ENCODE measurements around the gene ADD1. TPM values are rescaled to one million over a fixed set of nuclear protein-coding genes. Genes with fewer than 3 reads are reported as not detected.
"Not testable (repeated sequence)": the region's sequence is repeated elsewhere in the genome, so short reads cannot be mapped to it uniquely, and the experiment has no call there.

Gene ADD1
- total RNA-seq, 4 donors from 2014 or later: 155 to 269 (median 177) TPM

- DNase-seq (ENCODE audit: low spot score) (no peak), ATAC-seq (ENCODE audit: low FRiP score) (no peak)
- no peak for TF ChIP-seq CTCF (IDR thresholded peaks at IDR 0.05)
Observed at GRCh38 chr4:2950221-2950989, 106.8 kb downstream of the ADD1 start.

- no peak for TF ChIP-seq CTCF (IDR thresholded peaks at IDR 0.05)
- DNase-seq (ENCODE audit: low spot score) (no peak), ATAC-seq (ENCODE audit: low FRiP score) (no peak)
Observed at GRCh38 chr4:2953496-2953895, 109.9 kb downstream of the ADD1 start.

GRCh38 chr4:2954358-2955185 lies 110.9 kb downstream of the ADD1 start:
- TF ChIP-seq CTCF (IDR thresholded peaks at IDR 0.05): no peak
- ATAC-seq (ENCODE audit: low FRiP score): no peak

GRCh38 chr4:2955186-2956044 lies 111.8 kb downstream of the ADD1 start:
- DNase-seq (ENCODE audit: low spot score); ATAC-seq (ENCODE audit: low FRiP score): not testable (repeated sequence)

More at GRCh38 chr4:2954358-2955185, 110.9 kb downstream of the ADD1 start:
- DNase-seq (ENCODE audit: low spot score): no peak

- no peak for TF ChIP-seq CTCF (IDR thresholded peaks at IDR 0.05)
- DNase-seq (ENCODE audit: low spot score) (no peak), ATAC-seq (ENCODE audit: low FRiP score) (no peak)
Observed at GRCh38 chr4:2958446-2958845, 114.8 kb downstream of the ADD1 start.

- ATAC-seq (ENCODE audit: low FRiP score); DNase-seq (ENCODE audit: low spot score): not testable (repeated sequence)
Observed at GRCh38 chr4:2960450-2960849, 116.8 kb downstream of the ADD1 start.

- no peak for ATAC-seq (ENCODE audit: low FRiP score)
- TF ChIP-seq CTCF (IDR thresholded peaks at IDR 0.05): no peak
Observed at GRCh38 chr4:2961421-2961810, 117.8 kb downstream of the ADD1 start.

More at GRCh38 chr4:2961421-2961810, 117.8 kb downstream of the ADD1 start:
- DNase-seq (ENCODE audit: low spot score): no peak
